SW480 (cell line): Measurements from ENCODE around the gene CDC42EP5.
"Not testable (repeated sequence)": the region's sequence is repeated elsewhere in the genome, so short reads cannot be mapped to it uniquely, and the experiment has no call there.

Experiments
- DNase-seq: peaks from one replicate; pipeline ENCODE4 v3.0.0-alpha.2; 2016; ENCODE audit warnings: low spot score

The CDC42EP5 gene

GRCh38 chr19:54473071-54473891 is at the start of gene CDC42EP5:
CDC42EP5 (minus strand) TSS chr19:54473296; CDS start chr19:54465547, 7,749 bp downstream.
- peak; percentile 36 for DNase-seq

GRCh38 chr19:54521860-54522513 is 48.9 kb upstream of the CDC42EP5 start:
- no peak for DNase-seq

GRCh38 chr19:54521022-54521859 is 48.1 kb upstream of the CDC42EP5 start:
- DNase-seq = no peak

GRCh38 chr19:54518844-54519243 is 45.7 kb upstream of the CDC42EP5 start:
- peak; percentile 77 for DNase-seq

GRCh38 chr19:54517483-54517882 is 44.4 kb upstream of the CDC42EP5 start:
- peak; percentile 88 for DNase-seq

- no peak for DNase-seq
Measured at GRCh38 chr19:54515156-54515555, 42.1 kb upstream of the CDC42EP5 start.

GRCh38 chr19:54509200-54509940 is 36.3 kb upstream of the CDC42EP5 start:
- not testable (repeated sequence) for DNase-seq

- not testable (repeated sequence) for DNase-seq
Measured at GRCh38 chr19:54508487-54508886, 35.4 kb upstream of the CDC42EP5 start.

- peak; percentile 12 for DNase-seq
Measured at GRCh38 chr19:54507824-54508223, 34.7 kb upstream of the CDC42EP5 start.

- DNase-seq = not testable (repeated sequence)
Measured at GRCh38 chr19:54507038-54507717, 34.1 kb upstream of the CDC42EP5 start.

GRCh38 chr19:54506079-54506478 is 33.0 kb upstream of the CDC42EP5 start:
- peak; percentile 34 for DNase-seq

- not testable (repeated sequence) for DNase-seq
Measured at GRCh38 chr19:54505542-54505941, 32.4 kb upstream of the CDC42EP5 start.

- no peak for DNase-seq
Measured at GRCh38 chr19:54502518-54503048, 29.5 kb upstream of the CDC42EP5 start, which contains the start of gene LAIR2. LAIR2 (plus strand) TSS chr19:54502831; CDS start chr19:54502919, 88 bp downstream.

- not testable (repeated sequence) for DNase-seq
Measured at GRCh38 chr19:54498451-54498772, 25.3 kb upstream of the CDC42EP5 start.

GRCh38 chr19:54497747-54498450 is 24.8 kb upstream of the CDC42EP5 start:
- peak; percentile 34 for DNase-seq

- DNase-seq = not testable (repeated sequence)
Measured at GRCh38 chr19:54495284-54495683, 22.2 kb upstream of the CDC42EP5 start.

- no peak for DNase-seq
Measured at GRCh38 chr19:54493967-54494585, 21.0 kb upstream of the CDC42EP5 start.

GRCh38 chr19:54493056-54493455 is 20.0 kb upstream of the CDC42EP5 start:
- not testable (repeated sequence) for DNase-seq

- DNase-seq = no peak
Measured at GRCh38 chr19:54492568-54492967, 19.5 kb upstream of the CDC42EP5 start.

GRCh38 chr19:54489766-54490165 is 16.7 kb upstream of the CDC42EP5 start:
- no peak for DNase-seq
